OCI-M1 (cell line): Measurements from ENCODE around the gene DIMT1.

Experiments used
- DNase-seq: peaks from one replicate; lab custom pipeline; 2025; lab: John Stamatoyannopoulos, UW

DIMT1 gene

GRCh38 chr5:62369039-62369438 is 34.7 kb downstream of the DIMT1 start:
- no peak for DNase-seq

- DNase-seq: no peak
Measured at GRCh38 chr5:62362701-62363100, 41.0 kb downstream of the DIMT1 start.

GRCh38 chr5:62354028-62354874 is 49.5 kb downstream of the DIMT1 start:
- DNase-seq: peak; percentile 75

DNA sequence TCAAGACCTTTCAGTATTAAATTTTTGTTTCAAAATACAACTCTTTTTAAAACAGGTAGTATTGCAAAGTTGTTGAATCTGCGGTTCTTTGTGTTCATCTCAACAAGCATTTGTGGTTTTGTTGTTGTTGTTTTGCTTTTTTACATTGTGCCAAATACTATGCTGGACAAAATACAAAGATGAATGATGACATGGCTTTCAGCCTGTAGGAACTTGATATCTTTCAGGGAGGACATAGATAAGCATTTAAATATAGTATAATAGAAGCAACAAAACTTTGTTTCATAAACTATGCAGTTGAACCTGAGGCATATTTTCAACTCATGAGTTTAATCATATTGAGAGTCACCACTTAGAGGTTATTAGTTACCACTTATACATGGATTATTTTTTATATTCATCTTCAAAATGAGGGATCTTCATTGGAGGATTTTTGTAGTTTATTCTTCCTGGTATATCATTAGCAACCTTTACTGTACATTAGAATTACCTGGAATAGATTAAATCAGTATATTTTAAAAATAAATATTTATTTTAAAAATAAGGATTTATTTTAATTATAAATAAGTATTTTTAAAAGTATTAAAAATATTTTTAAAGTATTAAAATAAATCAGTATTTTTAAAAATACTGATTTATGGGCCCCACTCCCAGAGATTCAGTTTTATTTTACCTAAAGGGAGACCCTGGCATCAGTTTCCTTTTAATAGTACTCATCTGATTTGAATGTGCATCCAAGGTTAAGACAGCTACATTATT is 54.8 kb downstream of the DIMT1 start:
- peak; percentile 37 for DNase-seq

DNA sequence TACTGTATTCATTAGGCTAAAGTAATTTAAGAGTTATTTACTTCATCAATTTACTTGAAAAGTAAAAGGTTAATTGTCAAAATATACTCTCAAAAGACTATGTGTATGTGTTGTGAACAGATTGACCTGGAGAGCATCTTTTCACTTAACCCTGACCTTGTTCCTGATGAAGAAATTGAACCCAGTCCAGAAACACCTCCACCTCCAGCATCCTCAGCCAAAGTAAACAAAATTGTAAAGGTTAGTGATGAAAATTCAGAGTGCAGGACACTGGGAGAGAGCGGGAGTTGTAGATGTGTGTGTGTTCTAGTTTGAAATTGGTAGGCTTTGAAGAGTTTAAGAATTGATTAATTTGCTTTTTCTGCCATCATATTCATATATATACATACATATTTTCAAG is 55.8 kb downstream of the DIMT1 start:
- DNase-seq: no peak

GRCh38 chr5:62346748-62347147 is 57.0 kb downstream of the DIMT1 start:
- DNase-seq: no peak

- DNase-seq: no peak
Measured at GRCh38 chr5:62343428-62343827, 60.3 kb downstream of the DIMT1 start.

GRCh38 chr5:62342476-62342837 is 61.2 kb downstream of the DIMT1 start:
- DNase-seq: no peak

DNA sequence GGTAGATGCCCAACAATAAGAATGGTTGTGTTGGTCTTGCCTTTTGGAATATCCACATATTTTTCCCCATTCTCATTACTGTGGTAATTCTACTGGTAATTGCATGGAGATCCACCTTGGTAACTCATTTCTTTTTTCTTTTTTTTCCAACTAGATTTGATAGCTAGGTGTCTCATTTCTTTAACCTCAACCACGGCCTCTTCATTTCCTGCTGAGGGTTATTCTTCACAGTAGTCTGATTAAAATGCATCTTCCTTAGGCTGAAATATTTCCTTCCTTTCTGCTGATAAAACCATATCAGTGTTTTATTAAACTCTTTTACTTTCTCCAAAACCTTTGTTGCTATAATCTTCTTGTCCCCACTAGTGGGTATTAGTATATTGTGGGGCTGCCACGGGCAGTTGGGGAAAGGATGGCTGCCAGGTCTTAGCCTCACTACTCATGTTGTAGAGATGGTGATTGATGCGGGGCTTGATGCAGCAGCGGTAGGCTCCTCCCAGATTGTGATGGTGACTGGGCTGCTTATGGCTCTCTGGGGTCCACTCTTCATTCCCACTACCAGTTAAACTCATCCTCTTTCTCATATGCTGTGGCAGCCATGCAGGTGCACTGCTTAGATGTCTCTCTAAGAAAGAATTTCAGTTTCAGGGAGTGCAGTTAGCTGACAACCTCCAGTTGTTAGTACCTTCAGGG is 61.8 kb downstream of the DIMT1 start:
- DNase-seq: no peak

- no peak for DNase-seq
Measured at GRCh38 chr5:62340979-62341378, 62.7 kb downstream of the DIMT1 start.

DNA sequence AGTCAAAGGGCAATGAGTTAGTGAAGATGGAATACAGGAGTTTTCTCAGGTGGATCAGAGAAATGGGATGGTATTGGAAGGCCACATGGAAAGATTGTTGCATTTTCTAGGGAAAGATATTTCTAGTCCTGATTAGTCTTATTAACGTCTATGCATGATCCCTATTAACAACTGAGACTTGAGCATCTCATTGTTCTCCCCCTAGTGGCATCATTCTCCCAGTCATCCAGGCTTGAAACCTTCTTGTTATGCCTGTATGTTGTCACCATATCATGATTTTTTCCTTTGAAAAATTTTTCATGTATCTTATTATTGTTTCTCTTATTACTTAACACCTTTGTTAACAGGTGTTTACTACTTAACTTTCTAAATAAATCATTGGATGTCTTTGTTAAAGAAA is 63.3 kb downstream of the DIMT1 start:
- DNase-seq: peak; percentile 27
